Nephron progenitor cell (in vitro differentiated cells): Measurements from ENCODE around the gene ABAT.
A peak's percentile ranks its signal among the peaks of the same experiment; 100 is the strongest.

ENCODE experiments used
- DNase-seq: peaks from one replicate; pipeline ENCODE4 v3.0.0; 2021
- H3K27ac Mint-ChIP-seq: 2 replicates; pipeline ENCODE4 v1.8.0; 2021; ENCODE audit warnings: mild to moderate bottlenecking, moderate library complexity, mixed read lengths
- H3K27me3 Mint-ChIP-seq: 2 replicates; pipeline ENCODE4 v1.8.0; 2021; ENCODE audit warnings: mild to moderate bottlenecking, low read depth, mixed read lengths; ENCODE audit not compliant: poor library complexity
- H3K36me3 Mint-ChIP-seq: 2 replicates; pipeline ENCODE4 v1.8.0; 2021; ENCODE audit warnings: low read depth, mixed read lengths
- H3K4me1 Mint-ChIP-seq: 2 replicates; pipeline ENCODE4 v1.8.0; 2021; ENCODE audit warnings: mixed read lengths
- H3K4me3 Mint-ChIP-seq: 2 replicates; pipeline ENCODE4 v1.8.0; 2021; ENCODE audit warnings: mild to moderate bottlenecking, moderate library complexity, mixed read lengths
- H3K9me3 Mint-ChIP-seq: 2 replicates; pipeline ENCODE4 v1.8.0; 2021; ENCODE audit warnings: mild to moderate bottlenecking, moderate library complexity, mixed read lengths
- CTCF ChIP-seq: fragments of 200-600 bp; sonication (generic); IDR thresholded peaks from 2 replicates; pipeline ENCODE4 v1.5.0; 2021; ENCODE audit warnings: antibody characterized with exemption

Gene ABAT

GRCh38 chr16:8788578-8789172 is 114.3 kb downstream of the ABAT start:
- Mint-ChIP-seq H3K27me3 (peaks cover 3% of the 10 kb centered on the region), H3K4me1 (peaks cover 14% of the 10 kb centered on the region), H3K9me3 (no peaks in the 10 kb centered on the region), H3K27ac (no peak overlapping the region), H3K36me3 (peaks cover 4% of the 10 kb centered on the region), H3K4me3 (no peak overlapping the region)
- no peak for DNase-seq
- no peak for TF ChIP-seq CTCF

GRCh38 chr16:8795091-8795490 is 120.7 kb downstream of the ABAT start:
- H3K9me3 Mint-ChIP-seq = no peaks in the 10 kb centered on the region
- TF ChIP-seq CTCF = no peak
- H3K27me3 Mint-ChIP-seq = peaks cover 6% of the 10 kb centered on the region
- no peak for DNase-seq
- peaks cover 44% of the 10 kb centered on the region for H3K4me1 Mint-ChIP-seq
- H3K36me3 Mint-ChIP-seq = no peaks in the 10 kb centered on the region
- no peak overlapping the region for H3K27ac Mint-ChIP-seq
- no peak overlapping the region for H3K4me3 Mint-ChIP-seq

GRCh38 chr16:8795818-8796217 is 121.4 kb downstream of the ABAT start:
- H3K9me3 Mint-ChIP-seq = no peaks in the 10 kb centered on the region
- no peak for TF ChIP-seq CTCF
- H3K27me3 Mint-ChIP-seq = peaks cover 6% of the 10 kb centered on the region
- H3K4me3 Mint-ChIP-seq = peak overlapping the region; percentile 93
- DNase-seq = no peak
- no peaks in the 10 kb centered on the region for H3K36me3 Mint-ChIP-seq
- H3K4me1 Mint-ChIP-seq = peaks cover 44% of the 10 kb centered on the region
- H3K27ac Mint-ChIP-seq = no peak overlapping the region

GRCh38 chr16:8796469-8797363 is 122.3 kb downstream of the ABAT start:
- Mint-ChIP-seq H3K27ac (peak overlapping the region; percentile 96), H3K27me3 (peaks cover 6% of the 10 kb centered on the region), H3K4me3 (peak overlapping the region; percentile 93), H3K4me1 (peaks cover 43% of the 10 kb centered on the region), H3K36me3 (peaks cover 2% of the 10 kb centered on the region), H3K9me3 (no peaks in the 10 kb centered on the region)
- no peak for TF ChIP-seq CTCF
- DNase-seq = no peak

GRCh38 chr16:8797364-8798173 is 123.2 kb downstream of the ABAT start, which contains the start of the genes PMM2 and TMEM186:
Gene PMM2 (plus strand): TSS chr16:8797839. CDS start chr16:8797883, 44 bp downstream.
Gene TMEM186 (minus strand): TSS chr16:8797639. CDS start chr16:8797614, 25 bp downstream.
- peak within 1 kb of the TSS; percentile 93 for H3K4me3 Mint-ChIP-seq
- DNase-seq = peak; percentile 89
- peaks cover 8% of the 10 kb centered on the region for H3K36me3 Mint-ChIP-seq
- no peaks in the 10 kb centered on the region for H3K9me3 Mint-ChIP-seq
- no peak for TF ChIP-seq CTCF
- peaks cover 6% of the 10 kb centered on the region for H3K27me3 Mint-ChIP-seq
- H3K4me1 Mint-ChIP-seq = peaks cover 39% of the 10 kb centered on the region
- H3K27ac Mint-ChIP-seq = peak within 1 kb of the TSS; percentile 96
